ENCODE data around the gene UGT1A8.
"Not testable (repeated sequence)": the region's sequence is repeated elsewhere in the genome, so short reads cannot be mapped to it uniquely, and the experiment has no call there.

Gene UGT1A8

DNA sequence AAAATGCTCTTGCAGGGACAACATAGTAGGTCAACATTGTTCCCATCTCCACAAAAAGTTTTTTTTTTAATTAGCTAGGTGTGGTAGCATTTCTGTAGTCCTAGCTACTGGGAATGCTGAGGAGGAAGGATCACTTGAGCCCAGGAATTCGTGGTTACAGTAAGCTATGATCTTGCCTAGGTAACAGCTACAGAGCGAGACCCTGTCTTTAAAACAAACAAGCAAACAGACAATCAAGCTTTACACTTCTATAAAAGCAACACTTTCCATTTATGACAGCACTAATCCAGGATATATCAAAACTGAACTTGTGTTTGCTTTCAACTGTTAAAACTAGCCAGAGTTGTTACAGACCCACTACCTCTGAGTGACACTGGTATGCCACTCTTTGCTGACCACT lies 123.4 kb downstream of the UGT1A8 start:
- H2AFZ ChIP-seq (ENCODE audit: low read length), result no peak overlapping the region
- no peak overlapping the region for H3K4me3 ChIP-seq (ENCODE audit: low read length, poor library complexity, severe bottlenecking)
- H3F3A ChIP-seq (ENCODE audit: low read depth), result no peaks in the 10 kb centered on the region
- H3K9me2 ChIP-seq (replicated peaks; ENCODE audit: low read depth, low read length), result no peaks in the 10 kb centered on the region
- no peaks in the 10 kb centered on the region for H3K36me3 ChIP-seq (ENCODE audit: insufficient read depth, low read length)
- no peaks in the 10 kb centered on the region for H3K27me3 ChIP-seq (ENCODE audit: insufficient read depth, low read length, poor library complexity, severe bottlenecking)
- no peaks in the 10 kb centered on the region for H3K9me3 ChIP-seq (ENCODE audit: insufficient read depth, low read depth, low read length)
- no peaks in the 10 kb centered on the region for H3K4me1 ChIP-seq (ENCODE audit: insufficient read depth, low read length, poor library complexity, severe bottlenecking)
- no peaks in the 10 kb centered on the region for H3K79me2 ChIP-seq (ENCODE audit: insufficient read depth, low read length)
- H3K4me2 ChIP-seq (ENCODE audit: low read depth, low read length, poor library complexity, severe bottlenecking), result no peak overlapping the region
- TF ChIP-seq, protein P1, sequence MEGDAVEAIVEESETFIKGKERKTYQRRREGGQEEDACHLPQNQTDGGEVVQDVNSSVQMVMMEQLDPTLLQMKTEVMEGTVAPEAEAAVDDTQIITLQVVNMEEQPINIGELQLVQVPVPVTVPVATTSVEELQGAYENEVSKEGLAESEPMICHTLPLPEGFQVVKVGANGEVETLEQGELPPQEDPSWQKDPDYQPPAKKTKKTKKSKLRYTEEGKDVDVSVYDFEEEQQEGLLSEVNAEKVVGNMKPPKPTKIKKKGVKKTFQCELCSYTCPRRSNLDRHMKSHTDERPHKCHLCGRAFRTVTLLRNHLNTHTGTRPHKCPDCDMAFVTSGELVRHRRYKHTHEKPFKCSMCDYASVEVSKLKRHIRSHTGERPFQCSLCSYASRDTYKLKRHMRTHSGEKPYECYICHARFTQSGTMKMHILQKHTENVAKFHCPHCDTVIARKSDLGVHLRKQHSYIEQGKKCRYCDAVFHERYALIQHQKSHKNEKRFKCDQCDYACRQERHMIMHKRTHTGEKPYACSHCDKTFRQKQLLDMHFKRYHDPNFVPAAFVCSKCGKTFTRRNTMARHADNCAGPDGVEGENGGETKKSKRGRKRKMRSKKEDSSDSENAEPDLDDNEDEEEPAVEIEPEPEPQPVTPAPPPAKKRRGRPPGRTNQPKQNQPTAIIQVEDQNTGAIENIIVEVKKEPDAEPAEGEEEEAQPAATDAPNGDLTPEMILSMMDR (conservative IDR thresholded peaks at IDR 0.05; ENCODE audit: low read length), result no peak
- no peak for TF ChIP-seq EZH2phosphoT487 (IDR thresholded peaks at IDR 0.05; ENCODE audit: borderline replicate concordance)
- H3K9ac ChIP-seq (ENCODE audit: low read depth, low read length, poor library complexity, severe bottlenecking), result no peak overlapping the region
- no peaks in the 10 kb centered on the region for H4K20me1 ChIP-seq (ENCODE audit: insufficient read depth, low read length, poor library complexity, severe bottlenecking)

DNA sequence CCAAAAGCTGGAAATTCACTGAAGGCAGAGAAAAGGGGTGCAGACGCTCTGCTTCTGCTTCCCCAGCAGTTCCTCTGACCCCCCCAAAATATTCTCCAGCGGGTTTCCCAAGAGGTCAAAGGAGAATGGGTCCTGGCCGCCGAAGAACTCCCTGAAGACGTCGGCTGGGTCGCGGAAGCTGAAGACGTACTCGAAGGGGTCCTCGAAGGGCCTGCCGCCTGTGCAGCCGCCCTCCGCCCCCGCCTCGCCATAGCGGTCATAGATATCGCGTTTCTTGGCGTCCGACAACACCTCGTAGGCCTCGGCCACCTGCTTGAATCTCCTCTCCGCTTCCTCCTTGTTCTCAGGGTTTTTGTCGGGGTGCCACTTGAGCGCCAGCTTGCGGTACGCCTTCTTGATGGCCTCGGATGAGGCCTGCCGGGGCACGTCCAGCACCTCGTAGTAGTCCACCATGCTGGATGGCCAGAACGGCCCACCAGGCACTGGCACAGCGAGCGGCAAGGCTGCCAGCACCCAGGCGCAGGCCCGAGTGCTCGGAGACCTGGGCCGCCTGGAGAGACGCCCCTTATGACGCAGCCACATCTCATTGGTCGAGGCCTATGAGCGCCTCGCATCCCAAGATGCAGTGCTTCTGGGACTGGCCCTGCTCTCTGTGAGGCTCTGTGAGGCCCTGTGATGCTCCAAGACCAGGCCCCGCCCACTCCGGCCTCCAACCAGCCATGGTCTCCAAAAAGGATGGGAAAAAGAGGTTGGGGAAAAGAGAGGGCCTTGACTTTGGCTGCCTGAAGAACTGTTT lies 126.2 kb downstream of the UGT1A8 start:
- Histone ChIP-seq H3K79me2 (ENCODE audit: insufficient read depth, low read length) (no peaks in the 10 kb centered on the region), H2AFZ (ENCODE audit: low read length) (no peak overlapping the region), H3F3A (ENCODE audit: low read depth) (no peaks in the 10 kb centered on the region), H3K4me1 (ENCODE audit: insufficient read depth, low read length, poor library complexity, severe bottlenecking) (no peaks in the 10 kb centered on the region), H3K4me2 (ENCODE audit: low read depth, low read length, poor library complexity, severe bottlenecking) (no peak overlapping the region), H3K4me3 (ENCODE audit: low read length, poor library complexity, severe bottlenecking) (no peak overlapping the region), H3K27me3 (ENCODE audit: insufficient read depth, low read length, poor library complexity, severe bottlenecking) (no peaks in the 10 kb centered on the region), H4K20me1 (ENCODE audit: insufficient read depth, low read length, poor library complexity, severe bottlenecking) (no peaks in the 10 kb centered on the region), H3K9me2 (replicated peaks; ENCODE audit: low read depth, low read length) (no peaks in the 10 kb centered on the region), H3K9ac (ENCODE audit: low read depth, low read length, poor library complexity, severe bottlenecking) (no peak overlapping the region), H3K9me3 (ENCODE audit: insufficient read depth, low read depth, low read length) (no peaks in the 10 kb centered on the region), H3K36me3 (ENCODE audit: insufficient read depth, low read length) (no peaks in the 10 kb centered on the region)
- no peak for TF ChIP-seq EZH2phosphoT487 (IDR thresholded peaks at IDR 0.05; ENCODE audit: borderline replicate concordance)
- TF ChIP-seq, protein P1 (conservative IDR thresholded peaks at IDR 0.05; ENCODE audit: low read length), result no peak

DNA sequence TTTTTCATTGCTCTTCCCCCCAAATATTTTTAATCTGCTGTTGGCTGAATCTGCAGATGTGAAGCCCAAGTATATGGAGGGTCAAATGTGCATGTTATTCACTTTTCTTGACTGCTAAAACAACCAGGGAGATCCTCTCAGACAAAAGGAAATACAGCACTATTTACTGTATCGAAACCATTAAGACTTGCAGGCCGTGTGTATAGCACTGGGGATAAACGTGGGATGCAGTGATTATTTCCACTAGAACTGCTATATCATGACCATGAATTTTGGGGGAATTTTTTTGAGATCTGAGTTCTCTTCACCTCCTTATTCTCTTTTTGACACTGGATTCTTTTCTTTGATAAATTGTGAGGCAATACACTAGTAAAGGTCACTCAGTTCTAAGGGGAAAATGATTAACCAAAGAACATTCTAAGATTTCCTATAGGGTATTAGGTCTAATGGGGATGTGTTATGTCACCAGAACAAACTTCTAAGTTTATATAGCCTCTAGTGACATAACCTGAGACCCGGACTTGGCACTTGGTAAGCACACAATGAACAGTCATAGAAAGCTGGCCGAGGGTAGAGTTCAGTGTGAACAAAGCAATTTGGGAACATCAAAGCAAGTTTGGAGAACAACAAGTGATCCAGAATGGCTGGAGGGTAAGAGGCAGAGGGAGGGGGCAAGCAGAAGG lies 127.8 kb downstream of the UGT1A8 start:
- Histone ChIP-seq H3K27me3 (ENCODE audit: insufficient read depth, low read length, poor library complexity, severe bottlenecking) (no peaks in the 10 kb centered on the region), H3F3A (ENCODE audit: low read depth) (no peaks in the 10 kb centered on the region), H3K79me2 (ENCODE audit: insufficient read depth, low read length) (no peaks in the 10 kb centered on the region), H4K20me1 (ENCODE audit: insufficient read depth, low read length, poor library complexity, severe bottlenecking) (no peaks in the 10 kb centered on the region), H3K4me3 (ENCODE audit: low read length, poor library complexity, severe bottlenecking) (no peak overlapping the region), H2AFZ (ENCODE audit: low read length) (no peak overlapping the region), H3K4me1 (ENCODE audit: insufficient read depth, low read length, poor library complexity, severe bottlenecking) (no peaks in the 10 kb centered on the region), H3K9ac (ENCODE audit: low read depth, low read length, poor library complexity, severe bottlenecking) (no peak overlapping the region), H3K9me2 (replicated peaks; ENCODE audit: low read depth, low read length) (no peaks in the 10 kb centered on the region), H3K4me2 (ENCODE audit: low read depth, low read length, poor library complexity, severe bottlenecking) (no peak overlapping the region), H3K36me3 (ENCODE audit: insufficient read depth, low read length) (no peaks in the 10 kb centered on the region), H3K9me3 (ENCODE audit: insufficient read depth, low read depth, low read length) (no peaks in the 10 kb centered on the region)
- TF ChIP-seq, protein P1 (conservative IDR thresholded peaks at IDR 0.05; ENCODE audit: low read length), result no peak
- no peak for TF ChIP-seq EZH2phosphoT487 (IDR thresholded peaks at IDR 0.05; ENCODE audit: borderline replicate concordance)

DNA sequence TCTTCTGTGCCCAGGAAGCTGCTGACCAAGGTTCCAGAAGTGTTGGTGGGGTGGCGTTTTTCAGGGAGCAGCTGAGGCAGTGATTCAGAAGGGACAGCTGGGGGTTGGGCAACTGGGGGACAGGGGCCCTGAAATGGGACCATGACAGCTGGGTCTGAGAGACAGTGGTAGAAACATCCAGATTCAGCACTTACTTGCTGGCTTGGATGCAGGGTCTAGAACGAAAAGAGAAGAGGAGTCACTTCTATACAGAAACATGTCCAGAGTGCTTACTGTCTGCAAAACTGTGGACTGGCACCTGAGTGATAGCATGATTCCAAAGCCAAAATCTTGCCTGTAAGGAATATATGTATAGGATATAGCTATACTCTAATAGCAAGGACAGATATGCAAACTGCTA lies 128.4 kb downstream of the UGT1A8 start:
- H3K4me1 ChIP-seq (ENCODE audit: insufficient read depth, low read length, poor library complexity, severe bottlenecking); H3K9me3 ChIP-seq (ENCODE audit: insufficient read depth, low read depth, low read length); H3K79me2 ChIP-seq (ENCODE audit: insufficient read depth, low read length); H3K9me2 ChIP-seq (replicated peaks; ENCODE audit: low read depth, low read length); H3K4me2 ChIP-seq (ENCODE audit: low read depth, low read length, poor library complexity, severe bottlenecking); H2AFZ ChIP-seq (ENCODE audit: low read length); H3K9ac ChIP-seq (ENCODE audit: low read depth, low read length, poor library complexity, severe bottlenecking); H3K36me3 ChIP-seq (ENCODE audit: insufficient read depth, low read length); H3K4me3 ChIP-seq (ENCODE audit: low read length, poor library complexity, severe bottlenecking); H3F3A ChIP-seq (ENCODE audit: low read depth); H4K20me1 ChIP-seq (ENCODE audit: insufficient read depth, low read length, poor library complexity, severe bottlenecking); H3K27me3 ChIP-seq (ENCODE audit: insufficient read depth, low read length, poor library complexity, severe bottlenecking): not testable (repeated sequence)
